HG03045 (cell line): Measurements from ENCODE around the gene STAMBPL1.

ENCODE experiments used
- ATAC-seq: cut with Tn5 transposase; IDR thresholded peaks from one replicate; pipeline ENCODE4 v1.9.1; 2021; ENCODE audit warnings: mild to moderate bottlenecking, moderate library complexity; ENCODE audit not compliant: unreplicated experiment

Gene STAMBPL1

DNA sequence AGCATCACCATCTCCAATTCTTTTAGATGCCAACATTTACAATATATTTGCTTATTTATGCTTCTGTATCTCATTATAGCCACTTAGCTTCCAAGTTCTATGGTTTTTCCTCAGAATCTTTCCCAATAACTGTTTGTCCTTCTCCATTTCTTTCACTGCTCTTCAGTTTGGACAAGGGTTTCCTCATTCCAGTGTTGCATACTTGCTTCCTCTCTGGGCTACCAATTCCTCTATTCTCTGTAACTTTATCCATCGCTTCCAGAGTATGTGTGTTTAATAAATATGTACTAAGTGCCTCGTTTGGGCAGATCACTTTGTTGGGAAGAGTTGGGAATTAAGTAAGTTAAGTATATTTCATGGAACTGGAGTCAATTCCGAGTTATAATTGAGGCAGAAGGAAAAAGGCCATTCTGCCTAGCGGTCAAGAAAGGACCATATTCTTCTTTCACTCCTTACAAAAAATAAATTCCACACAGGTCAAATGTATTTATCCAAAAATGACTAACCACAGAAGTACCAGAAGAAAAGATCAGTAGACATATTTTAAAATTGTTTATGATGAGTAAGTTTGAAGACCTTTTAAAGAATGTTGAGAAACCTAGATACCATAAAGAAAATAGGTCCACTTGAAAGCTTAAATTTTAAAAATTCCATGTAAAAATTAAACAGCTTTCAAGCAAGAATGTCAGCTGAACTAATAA is 10.8 kb downstream of the STAMBPL1 start:
- no peak for ATAC-seq

DNA sequence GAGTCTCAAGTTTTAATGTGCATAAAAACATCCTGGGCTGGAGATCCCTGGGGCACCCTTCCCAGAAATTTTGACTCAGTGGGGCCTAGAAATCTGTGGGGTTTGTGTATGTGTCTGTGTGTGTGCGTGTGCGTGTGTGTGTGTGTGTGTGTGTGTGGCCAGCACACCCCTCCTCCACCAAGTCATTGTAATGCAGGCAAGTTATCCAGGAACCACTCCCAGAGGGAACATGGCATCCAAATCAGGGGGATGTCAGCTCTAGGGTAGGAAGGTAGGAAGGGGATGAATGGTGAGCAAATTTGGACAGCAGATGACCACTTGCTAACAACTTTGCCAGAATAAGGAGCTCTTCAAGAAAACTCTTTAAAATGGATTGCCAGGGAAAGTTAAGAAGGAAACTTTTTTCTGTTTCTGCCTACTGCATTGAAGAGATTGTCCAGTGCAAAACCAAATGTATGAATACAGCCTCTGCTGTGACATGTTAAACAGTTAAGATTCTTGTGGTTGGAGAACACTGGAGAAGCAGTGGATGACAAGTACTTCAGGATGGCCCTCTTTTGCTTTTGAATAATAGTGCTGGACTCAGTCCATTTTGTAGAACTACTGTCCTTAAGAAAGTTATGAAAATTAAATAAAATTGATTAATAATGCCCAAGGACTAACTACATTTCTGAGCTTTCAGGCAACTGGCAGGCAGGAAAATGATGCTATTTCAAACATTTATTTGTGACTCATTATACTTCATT is 12.3 kb downstream of the STAMBPL1 start:
- ATAC-seq = no peak

DNA sequence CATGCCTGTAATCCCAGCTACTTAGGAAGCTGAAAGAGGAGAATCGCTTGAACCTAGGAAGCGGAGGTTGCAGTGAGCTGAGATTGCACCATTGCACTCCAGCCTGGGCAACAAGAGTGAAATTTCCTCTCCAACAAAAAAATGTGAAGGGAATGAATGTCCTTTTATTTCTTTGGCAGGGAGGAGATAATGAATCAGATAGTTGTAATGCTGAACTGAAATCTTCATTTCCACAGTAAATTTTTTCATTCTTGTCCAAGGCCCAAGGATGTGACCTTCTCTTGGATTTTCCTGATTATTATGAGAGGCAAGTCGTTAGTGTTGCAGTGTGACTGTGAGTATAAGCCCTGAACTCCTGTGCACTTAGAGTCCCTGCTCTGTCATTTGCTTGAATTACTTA is 13.6 kb downstream of the STAMBPL1 start:
- no peak for ATAC-seq

DNA sequence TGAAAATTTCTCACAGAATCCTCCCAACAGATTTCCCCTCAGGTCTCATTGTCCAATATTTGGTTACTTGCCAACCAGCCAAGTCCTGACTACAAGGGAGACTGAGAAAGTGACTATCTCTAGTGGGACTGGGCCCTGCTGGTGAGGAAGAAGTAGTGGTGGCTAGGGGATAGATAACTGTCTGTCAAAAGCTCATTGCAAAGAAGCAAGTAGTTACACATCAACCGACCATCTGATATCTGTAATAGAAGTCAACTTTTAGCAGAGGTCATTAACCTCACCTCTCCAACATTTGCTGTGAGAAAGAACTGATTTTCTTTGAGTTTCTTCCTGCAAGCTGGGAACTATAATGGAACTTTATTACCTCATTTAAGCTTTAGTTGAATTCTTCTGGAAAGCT is 15.2 kb downstream of the STAMBPL1 start:
- no peak for ATAC-seq

DNA sequence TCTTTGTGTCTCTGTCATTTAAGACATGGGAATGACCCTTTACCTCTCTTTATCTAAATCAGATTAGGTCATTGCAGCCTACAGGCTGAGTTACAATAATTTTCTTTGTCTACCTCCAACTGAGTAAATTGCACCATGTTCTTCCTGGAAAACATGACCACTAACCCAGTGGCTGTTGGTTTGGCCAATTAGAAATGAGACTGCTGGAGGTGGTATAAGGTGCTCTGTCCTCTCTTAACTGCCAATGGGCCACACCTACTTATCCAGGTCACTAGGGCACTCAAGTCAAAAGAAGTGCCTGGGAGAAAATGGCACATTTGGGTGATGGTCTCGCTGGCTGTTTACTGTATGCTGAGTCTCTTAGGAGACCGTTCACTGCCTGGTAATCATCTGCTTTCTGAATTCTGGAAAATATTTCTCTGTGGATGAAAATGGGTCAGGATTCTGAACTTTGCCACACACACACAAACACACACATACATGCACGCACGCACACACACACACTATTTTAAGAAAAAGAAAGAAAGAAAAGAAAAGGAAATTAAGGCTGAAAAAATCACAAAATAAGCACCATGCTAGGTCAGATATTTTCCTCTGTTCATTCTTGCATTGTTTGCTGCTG is 16.4 kb downstream of the STAMBPL1 start:
- no peak for ATAC-seq

DNA sequence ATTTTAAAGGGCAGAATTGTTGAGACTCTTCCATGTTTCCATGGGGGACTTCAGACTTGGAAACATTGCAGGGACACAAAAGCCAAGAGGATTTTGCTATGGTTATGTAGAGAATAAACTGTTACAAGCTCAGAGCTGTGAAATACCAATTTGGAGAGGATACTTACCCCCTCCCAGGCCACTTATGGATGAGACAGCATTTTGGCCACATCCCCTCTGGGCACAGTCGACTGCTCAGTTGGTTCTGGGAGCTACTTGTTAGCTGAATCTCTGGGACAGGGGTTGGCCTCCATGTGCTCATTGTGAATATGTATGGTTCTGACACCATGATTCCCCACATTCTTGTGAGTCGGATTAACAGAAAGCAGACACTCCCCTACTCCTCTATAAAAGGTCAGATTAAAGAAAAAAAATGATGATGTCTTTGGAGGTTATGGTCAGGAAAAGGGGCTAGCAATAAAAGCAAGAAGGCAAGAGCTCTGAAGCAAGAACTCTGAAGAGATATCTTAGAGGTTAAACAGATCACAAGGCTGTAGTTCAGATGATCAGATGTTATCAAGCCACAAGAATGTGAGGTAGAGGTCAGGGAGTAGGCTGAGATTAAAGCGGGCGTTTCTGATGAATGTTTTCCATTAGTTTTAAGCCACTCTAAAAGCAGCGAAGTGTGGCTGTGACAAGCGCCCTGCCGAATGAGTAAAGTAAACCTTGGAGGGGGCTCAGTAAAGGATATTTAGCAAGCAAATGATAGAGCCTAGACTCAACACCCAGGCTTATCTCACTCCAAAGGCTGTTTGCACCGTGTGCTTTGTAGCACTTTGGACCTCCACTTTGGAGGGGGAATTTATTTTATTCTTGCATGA is 17.2 kb downstream of the STAMBPL1 start:
- ATAC-seq = no peak

DNA sequence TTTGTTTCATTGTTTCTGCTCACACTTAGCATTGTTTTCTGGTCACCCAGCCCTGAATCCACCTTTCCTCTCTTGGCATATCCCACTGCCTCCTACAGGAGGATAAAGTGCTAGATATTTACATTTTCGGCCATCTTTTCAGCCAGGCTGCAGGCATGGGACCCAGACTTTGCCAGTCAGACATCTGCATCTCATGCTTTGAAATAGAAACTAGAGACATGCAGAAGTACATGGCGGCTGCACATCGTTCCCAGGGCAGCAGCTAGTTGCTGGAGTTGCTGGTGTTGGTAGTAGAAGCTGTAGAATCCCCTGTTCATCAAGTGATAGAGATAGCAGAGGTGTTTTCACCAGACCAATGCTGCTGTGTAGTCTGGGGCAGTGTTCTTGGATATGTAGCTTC is 18.7 kb downstream of the STAMBPL1 start:
- no peak for ATAC-seq

DNA sequence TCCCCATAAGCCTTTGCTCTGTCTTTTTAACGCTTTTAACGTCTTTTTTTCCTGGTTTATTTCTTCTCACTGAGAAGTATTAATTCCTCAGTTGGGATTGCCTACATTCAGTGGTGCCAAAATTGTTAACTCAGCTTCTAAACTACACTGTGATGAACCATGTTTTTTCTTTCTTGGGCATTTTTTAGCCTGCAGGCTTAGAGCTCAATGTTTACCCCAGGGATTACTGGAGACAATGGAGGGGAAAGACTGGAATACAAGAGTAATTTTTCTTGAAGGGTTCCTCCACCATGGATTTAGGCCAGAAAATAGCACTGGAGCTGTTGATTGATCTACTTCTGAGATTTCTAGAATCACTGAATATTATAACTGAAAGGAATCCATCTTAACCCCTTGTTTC is 19.8 kb downstream of the STAMBPL1 start:
- no peak for ATAC-seq

DNA sequence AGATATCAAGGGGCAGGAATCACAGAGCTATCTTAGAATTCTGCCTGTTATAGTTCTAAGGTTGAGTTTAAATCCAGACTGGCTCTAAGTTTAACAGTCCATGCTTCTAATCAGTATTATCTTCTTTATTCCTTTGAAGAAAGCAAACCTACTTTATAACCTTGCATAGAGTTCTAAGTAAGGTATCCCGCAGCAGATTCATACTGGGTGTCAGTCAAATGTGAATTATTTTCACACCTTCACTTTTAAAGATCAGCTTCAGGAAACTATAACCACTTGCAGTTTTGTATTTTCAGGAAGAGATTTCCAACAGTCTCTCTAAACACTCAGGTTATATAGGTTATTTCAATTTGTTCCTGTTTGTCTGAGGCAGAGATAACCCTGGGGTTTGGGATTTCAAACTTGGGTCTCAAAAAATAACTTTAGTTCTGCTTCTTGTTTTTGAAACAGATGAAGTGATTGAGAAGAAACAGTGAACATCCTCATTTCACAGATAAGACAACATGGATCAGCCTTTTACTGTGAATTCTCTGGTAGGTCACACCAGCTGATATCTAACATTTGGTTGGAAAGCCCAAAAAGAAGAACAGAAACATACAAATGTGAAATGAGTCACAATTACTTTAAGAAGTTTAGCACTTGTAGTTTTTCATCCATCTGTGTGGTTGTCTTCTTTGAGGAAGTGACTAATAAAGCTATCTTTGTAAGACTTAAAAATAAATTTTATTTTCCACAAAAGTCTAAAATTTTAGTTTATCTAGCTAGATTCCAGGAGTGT is 21.4 kb downstream of the STAMBPL1 start:
- ATAC-seq = peak; percentile 87

DNA sequence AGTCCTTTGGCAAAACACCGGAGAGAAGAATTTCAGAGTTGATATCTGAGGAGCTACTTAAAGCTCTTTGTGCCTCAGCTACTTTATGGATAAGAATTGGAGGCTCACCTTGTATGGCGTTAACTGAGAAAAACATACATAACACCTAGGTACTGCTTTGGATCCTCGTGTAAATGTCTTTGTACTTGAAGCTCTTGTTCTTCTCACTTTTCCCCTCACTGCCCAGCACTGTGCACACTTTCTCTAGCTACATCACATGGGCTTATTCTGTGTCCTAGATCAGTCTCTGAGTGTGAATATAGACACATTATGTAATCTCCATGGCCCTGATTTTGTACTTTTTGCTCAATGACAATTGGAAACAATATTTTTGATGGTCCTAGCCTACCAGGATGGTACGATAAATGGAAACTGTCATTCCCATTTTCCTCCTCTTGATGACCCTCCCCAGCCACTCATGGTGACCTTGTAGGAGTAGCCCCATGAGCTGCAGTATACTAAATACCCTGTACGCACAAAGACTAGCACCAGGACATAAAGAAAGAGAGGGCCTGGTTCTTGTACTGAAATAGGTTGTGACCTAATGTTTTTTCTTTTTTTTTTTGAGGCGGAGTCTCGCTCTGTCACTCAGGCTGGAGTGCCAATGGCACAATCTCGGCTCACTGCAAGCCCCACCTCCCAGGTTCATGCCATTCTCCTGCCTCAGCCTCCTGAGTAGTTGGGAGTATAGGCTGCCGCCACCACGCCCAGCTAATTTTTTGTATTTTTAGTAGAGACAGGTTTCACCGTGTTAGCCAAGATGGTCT is 22.1 kb downstream of the STAMBPL1 start:
- ATAC-seq = peak; percentile 29

DNA sequence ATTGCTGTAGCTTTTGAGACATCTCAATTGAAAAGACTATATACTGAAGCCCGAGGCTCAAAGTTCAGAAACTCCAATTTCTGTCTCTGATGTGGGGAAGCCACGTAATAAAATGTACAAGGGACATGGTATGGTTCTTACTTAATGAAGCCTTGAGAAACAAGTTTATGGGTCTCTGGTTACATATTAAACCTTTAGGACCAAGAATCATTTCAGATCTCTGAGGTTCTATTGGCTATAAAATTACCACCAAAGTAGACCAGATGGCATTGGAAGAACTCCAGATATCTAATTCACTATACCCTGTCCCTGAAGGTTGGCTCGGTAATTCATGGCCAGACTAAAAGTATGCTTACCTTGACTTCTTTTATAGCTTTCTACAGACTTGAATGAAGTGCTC is 23.7 kb downstream of the STAMBPL1 start:
- ATAC-seq = no peak

DNA sequence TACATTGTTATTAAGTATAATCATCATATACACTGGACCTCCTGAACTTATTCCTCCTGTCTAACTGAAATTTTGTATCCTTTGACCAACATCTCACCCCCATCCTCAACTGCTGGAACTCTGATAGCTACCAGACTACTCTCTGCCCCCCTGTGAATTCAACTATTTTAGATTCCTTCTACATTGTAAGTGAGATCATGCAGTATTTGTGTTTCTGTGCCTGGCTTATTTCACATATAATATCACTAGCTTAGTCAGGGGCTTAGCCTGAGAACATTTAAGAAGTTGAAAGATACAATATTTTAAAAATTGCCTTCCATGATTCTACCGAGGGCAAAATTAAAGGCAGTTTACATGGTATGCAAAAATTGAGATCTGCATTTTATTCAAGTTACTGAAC is 26.9 kb downstream of the STAMBPL1 start:
- ATAC-seq = no peak

DNA sequence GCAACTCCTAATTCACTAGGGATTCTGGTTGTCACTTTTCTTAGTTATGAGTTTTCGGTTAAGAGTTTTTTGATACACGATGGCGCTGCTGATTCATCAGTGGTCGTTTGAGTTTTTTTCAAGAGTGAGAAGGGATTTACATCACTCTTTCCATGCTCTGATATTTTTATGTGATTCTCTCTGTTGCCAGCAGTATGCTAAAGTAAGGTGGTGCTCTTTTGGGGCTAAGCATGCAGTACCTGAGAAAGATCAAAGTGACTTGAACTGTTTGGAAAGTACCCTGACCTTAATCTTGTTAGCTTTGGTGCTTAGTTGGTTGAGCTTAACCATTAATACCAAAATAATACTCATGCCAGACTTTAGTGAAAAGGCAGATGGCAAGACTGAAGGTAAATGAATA is 28.1 kb downstream of the STAMBPL1 start:
- no peak for ATAC-seq

DNA sequence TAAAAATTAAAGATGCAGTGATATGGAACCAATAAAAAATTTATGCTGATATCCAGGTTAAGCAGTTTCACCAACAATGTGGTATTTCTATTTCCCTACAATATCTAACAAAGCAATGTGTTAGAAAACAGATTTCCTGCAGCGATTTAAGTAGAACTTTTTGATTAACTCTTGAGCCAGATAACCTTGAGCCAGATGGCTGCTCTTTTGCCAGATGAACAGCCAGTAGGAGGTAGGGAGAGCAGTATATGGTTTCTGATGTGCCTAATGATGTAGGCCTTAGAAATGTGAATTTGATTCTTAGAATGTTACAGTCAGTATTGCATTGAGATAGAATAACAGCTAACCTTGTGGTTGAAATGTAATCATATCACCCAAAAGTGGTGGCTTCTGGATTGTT is 31.1 kb downstream of the STAMBPL1 start:
- no peak for ATAC-seq

DNA sequence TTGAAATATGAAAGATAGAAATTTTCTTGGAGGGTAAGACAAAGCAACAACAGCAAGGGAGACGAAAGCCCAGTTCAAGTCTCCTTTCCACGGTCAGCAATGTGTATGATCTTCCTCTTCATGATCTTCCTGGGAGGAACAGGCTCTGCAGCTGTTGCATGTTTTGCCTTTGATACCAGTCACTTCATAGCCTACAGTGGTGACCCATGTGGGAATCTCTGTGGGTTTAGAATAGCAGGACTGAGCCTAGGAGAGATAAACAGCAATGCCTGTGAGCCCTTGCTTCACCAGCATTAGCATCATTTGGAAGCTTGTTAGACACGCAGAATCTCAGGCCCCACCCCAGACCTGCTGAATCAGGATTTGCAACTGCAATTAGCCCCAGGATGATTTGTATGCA is 31.8 kb downstream of the STAMBPL1 start:
- ATAC-seq = no peak

DNA sequence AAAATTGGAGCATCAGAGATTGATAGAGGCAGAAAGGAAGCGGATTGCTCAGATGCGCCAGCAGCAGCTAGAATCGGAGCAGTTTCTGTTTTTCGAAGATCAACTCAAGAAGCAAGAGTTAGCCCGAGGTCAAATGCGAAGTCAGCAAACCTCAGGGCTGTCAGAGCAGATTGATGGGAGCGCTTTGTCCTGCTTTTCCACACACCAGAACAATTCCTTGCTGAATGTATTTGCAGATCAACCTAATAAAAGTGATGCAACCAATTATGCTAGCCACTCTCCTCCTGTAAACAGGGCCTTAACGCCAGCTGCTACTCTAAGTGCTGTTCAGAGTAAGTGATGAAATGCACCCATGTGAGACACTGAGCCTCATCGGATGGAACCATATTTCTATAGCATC is 33.1 kb downstream of the STAMBPL1 start:
- ATAC-seq = no peak

DNA sequence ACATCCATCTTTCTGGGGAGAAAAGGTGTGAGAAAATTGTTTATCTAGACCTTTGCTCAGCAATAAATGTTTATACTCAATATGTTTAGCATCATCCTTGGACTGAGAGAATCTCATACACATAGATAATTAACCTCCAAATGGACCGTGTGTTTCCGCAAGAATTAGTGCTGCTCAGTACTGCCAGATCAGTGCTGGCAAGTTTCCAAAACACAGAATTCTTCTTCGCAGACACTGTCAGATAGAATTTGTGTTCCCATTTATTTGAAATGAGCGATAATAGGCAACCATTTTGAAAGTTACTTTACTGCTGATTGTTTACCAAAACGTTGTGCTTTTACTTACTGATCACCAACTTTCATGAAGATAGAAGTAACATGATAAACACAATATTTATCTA is 33.7 kb downstream of the STAMBPL1 start:
- ATAC-seq = no peak

DNA sequence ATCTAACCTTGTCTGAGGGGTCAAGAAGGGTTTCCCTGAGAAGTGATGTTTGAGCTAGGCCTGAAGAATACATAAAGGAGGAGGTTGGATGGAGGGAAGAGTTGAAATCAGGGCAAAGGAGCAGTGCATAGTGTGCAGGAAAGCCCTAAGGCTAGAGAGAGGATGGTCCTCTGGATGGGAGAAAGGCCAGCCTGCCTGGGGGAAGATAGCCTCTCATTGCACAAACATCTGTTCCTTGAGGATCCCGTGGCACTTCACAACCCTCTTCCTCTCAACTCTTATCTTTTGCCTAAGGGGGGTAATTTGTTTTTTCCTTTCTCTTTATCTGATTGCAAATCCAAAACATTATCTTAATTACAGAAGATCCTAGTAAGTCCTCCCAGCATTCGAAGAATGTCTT is 35.7 kb downstream of the STAMBPL1 start:
- no peak for ATAC-seq

DNA sequence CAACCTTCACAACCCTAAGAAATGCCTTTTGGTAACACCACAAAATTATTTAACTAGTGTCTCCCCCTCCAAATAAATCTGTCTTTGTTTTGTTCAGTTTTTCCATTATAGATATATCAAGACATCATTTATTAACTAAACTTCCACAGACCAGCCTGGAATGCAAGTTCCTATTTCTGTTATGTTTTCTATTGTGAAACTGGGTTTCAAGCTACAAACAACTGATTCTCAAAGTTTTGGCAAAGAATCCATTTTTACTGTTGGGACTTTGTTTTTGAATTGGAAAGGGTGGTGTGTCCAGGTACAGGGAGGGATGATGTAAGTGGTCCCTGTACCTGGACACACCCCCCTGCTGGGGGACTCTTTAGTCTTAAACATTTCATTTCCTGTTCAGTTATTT is 36.2 kb downstream of the STAMBPL1 start:
- ATAC-seq = no peak

DNA sequence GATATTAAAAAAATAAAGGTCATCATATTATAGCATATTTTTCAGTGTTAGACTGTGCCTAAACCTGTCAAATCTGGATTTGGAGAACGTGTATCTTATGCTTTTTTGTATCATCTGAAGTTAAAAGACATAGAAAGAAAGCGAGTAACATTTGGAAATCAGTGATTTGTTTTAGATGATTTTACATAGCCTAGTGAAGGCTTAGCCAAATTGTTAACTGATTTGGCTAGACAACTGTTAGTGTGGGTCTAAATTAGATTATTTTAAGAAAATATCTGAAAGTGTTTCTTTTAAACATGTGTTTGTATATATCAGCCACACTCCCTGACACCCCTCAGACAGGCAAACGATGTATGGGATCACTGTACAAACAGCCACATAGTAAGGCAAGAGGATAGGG is 36.9 kb downstream of the STAMBPL1 start:
- no peak for ATAC-seq
